ENCODE results near the gene NDUFS6.
A peak's percentile ranks its signal among the peaks of the same experiment; 100 is the strongest.
"Not testable (repeated sequence)": the region's sequence is repeated elsewhere in the genome, so short reads cannot be mapped to it uniquely, and the experiment has no call there.

The NDUFS6 gene

DNA sequence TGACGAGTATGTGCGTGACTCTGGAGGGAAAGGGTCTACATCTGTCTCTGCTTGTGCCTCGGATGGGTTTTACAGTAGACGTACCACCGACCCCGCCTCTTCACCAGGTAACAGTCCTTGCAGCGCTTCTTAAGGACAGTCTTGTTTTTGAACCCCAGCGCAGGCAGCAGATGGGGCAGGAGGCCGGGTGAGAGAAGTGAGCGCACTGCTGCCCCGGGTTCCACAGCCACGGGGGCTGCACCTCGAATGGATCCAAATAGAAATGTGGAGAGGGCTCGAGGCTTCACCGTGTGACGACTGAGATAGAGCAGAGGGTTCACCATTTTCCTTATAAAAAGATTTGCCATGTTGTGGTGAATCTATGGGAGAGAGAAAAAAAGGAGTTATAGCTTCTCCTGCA lies 2.6 kb upstream of the NDUFS6 start:
- not testable (repeated sequence) for DNase-seq (ENCODE audit: low spot score)

DNA sequence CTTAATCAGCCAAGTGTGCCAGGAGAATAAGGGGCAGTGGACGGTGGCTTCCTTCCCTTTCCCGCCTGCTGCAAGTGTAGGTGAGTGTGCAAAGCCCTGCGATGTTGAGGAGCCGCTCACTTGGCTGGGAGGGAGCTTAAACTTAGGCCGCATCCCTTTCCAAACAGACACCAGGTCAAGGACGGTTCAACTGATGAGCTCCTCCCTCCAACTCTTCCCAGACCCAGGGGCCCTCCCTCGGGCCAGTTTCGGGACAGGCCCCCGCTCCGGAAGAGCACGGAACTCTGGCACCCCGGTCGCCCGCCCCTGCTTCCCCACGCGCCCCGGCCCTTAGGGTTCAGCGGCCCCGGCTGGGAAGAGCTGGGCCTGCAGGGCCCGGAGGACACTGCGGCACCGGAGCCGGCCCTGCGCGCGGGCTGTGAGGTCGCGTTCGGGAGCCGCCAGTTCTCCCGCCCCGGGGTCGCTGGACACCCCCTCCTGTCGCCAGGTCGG lies 2.1 kb upstream of the NDUFS6 start:
- DNase-seq (ENCODE audit: low spot score): no peak

DNA sequence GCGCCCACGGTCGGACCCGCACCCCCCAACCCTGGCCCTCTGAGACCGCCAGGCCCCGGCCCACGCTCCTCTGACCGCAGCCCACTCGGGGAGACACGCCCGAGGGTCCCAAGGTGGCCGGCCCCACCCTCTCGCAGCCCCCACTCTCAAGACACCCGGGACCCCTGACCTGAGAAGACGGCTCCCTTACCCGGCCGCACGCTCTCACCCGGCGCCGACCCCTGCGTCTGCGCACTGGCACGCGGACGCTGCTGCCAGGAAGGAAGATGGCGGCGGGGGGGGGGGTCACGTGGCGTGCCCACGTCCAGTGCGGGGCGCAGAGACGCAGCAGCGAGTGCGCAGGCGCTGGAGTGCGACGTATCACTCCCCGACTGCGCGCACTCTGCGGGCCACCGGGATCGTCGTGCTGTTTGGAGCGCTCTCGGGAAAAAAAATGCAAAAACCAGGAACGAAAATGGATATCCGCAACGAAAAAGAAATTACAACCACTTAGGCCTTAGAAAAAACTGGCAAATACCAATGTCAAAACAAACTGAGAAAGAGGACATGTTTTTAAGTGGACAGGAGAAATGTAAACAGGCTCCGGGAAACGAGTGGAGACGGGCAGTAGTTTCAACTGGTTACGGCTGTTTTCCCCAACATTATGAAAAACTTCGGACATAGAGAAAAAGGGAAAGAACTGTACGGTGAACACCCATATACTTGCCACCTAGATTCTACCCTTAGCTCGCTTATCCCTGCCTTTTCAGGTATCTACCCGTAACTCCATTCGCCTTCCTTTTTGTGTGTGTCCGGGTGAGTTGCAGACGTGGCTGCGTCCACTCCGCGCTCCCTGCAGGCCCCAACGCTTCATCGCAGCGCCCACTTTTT lies 1.4 kb upstream of the NDUFS6 start, which contains the start of gene MRPL36:
MRPL36 (minus strand) TSS at position 236 of the 870 bp plus-strand sequence. CDS start 902 bp downstream, outside the sequence.
- peak; percentile 91 for DNase-seq (ENCODE audit: low spot score)

DNA sequence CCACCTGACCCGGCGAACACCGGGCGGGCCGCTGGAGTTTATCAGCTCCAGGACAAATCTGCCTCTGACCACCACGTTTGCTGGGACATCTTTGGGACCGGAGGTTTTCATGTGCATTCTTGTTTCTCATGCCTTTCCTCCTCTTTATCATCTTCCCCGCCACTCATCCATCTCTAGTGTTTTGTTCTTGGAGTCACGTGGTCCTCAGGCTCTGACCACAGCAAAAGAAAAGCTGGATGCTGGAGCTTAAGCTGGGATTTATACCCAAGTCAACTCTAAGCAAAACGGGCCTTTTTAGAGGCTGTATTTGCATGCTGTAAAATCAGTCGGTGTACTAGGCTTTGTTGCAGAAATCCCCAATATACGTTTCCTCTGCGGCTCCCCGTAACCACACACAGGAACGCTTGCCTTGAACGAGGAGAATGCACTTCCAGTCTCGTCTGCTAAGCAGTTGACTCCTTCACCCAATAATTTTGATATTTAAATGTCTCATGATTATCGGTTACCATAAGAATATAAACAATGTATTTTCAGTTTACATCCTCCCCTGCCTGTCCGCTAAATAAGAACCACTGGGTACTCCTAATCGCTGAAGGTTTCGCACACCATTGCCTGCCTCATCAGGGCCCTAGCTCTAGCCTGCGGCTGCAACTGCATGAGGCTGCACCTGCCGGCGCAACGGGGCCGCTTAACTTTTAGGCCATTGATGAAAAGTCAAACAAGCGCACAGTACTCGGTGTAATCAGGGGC lies 560 bp upstream of the NDUFS6 start:
- peak; percentile 50 for DNase-seq (ENCODE audit: low spot score)

DNA sequence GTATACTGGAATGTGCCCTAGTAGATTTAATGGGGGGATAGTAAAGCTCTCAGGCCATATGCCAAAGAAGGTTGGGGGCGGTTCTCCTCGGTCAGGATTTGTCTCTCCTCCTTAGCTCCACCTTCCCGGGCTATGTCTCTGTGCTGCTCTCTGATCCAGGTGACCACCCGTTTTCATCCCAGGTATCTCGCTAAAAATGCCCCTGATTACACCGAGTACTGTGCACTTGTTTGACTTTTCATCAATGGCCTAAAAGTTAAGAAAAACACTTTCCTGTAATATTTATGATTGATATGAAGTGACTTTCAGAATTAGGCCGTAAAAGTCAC lies 724 bp downstream of the NDUFS6 start:
- no peak for DNase-seq (ENCODE audit: low spot score)

DNA sequence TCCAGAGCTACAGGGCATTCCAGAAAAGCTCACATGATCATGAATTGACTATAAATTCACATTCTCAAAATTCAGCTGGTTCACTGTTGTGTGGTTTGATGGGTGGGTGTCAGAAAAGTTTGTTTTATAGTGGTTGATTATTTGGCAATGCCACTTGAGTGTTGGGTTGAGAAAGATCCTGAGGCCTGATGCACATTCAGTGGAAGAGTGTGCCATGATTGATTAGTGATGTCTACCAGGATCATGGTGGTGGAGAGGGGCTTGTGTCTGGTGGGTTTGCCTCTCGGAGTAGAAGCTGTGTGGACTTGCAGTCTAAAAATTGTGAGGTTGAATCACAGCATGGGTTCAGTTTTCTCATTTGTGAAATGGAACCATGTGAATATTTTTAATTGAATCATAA lies 2.0 kb downstream of the NDUFS6 start:
- no peak for DNase-seq (ENCODE audit: low spot score)

DNA sequence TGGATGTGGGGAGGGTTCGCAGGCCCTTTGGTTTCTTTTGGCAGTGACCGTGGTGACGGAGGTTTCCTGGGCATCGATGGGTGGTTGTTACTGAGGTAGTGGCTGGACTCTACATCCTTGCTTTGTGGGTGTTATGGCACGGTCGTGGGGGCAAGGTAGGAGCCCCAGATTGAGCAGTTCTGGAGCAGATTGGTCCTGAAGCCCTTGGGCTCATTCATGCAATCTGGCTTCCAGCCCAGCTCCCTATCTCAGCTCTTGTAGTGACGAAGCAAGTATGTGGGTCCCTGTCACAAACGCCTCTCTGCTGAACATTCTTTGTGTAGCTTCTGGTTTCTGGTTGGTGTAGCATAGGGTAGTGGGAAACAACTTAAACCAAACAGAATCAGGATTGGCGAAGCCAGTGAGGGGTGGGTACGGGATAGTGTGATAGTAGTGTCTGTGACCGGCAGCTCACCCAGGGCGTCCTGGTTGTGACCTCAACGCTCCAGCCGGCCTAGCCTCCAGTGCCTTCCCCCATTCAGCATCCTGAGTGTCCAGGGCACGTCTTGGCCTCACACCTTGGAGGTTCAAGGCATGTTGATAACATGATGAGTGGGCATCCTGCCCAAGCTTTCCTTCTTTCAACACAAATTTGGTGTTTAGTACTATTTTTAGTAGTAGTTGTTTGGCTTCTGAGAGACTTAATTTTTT lies 2.9 kb downstream of the NDUFS6 start:
- DNase-seq (ENCODE audit: low spot score): no peak

DNA sequence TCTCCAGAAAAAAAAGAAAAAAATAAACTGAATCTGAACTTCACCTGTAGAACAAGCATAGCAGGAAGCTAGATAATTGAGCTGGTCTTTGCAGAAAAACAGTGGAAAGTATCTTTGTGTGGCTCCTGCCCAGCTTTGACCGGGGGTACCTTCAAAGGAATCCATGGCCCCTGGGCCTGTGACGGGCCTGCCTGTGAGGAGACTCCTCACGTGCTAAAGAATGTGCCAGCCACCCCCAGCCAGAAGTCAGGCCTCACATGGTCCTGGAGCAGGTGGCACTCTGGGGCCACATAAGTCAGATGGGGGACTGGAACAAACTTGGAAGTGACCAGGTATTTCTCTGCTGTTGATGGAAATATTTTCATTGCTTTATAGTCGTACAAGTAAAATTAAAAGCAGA lies 4.1 kb downstream of the NDUFS6 start:
- DNase-seq (ENCODE audit: low spot score): no peak

DNA sequence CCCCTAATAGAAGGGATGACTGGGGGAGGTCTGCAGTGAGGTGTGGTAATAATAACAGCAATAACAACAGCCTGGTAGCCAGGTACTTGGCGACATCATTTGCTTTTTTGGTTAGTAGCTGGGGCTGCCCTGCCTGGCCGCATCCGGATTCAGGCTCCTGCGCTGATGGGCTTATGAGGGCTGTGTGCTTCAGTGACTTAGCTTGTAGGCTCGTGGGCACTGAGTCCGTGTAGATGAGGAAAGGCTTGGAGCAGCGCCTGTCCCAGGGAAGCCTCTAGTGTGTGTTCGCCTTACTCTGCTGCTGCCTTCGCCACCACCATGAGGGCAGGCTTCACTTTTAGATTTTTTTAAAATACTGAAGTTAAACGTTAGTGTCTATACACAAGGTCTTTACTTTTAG lies 4.5 kb downstream of the NDUFS6 start:
- DNase-seq (ENCODE audit: low spot score): no peak

DNA sequence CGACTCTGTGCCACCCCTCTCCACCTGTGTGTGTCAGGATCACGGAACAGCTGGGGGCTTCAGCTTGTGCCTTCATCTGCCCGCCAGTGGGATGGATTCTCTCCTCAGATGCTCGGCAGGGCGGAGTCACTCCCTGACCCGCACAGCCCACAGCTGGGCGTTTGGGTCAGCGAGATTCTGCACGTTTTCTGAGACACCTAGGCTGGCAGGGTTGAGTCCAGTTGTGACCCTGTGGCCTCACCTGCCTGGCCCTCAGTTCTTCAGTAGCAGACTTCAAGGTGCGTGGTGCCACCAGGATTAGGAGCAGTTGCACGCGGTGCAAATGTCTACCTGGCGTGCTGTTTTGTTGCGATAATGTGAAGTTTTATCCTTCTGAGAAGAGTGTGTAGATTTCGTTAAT lies 5.0 kb downstream of the NDUFS6 start:
- DNase-seq (ENCODE audit: low spot score): no peak

DNA sequence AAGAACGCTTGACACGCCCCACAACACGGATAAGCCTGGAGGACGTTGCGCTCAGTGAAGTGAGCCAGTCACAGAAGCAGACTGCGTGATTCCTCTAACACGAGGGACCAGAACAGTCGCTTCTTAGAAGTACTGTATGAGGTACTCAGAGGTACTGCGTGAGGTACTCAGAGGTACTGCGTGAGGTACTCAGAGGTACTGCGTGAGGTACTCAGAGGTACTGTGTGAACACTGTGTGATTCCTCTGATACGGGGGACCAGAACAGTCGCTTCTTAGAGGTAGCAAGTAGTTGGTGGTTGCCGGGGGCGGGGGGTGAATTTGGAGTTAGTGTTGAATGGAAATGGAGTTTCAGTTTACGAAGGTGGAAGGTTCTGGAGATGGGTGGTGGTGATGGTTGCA lies 5.8 kb downstream of the NDUFS6 start:
- no peak for DNase-seq (ENCODE audit: low spot score)

DNA sequence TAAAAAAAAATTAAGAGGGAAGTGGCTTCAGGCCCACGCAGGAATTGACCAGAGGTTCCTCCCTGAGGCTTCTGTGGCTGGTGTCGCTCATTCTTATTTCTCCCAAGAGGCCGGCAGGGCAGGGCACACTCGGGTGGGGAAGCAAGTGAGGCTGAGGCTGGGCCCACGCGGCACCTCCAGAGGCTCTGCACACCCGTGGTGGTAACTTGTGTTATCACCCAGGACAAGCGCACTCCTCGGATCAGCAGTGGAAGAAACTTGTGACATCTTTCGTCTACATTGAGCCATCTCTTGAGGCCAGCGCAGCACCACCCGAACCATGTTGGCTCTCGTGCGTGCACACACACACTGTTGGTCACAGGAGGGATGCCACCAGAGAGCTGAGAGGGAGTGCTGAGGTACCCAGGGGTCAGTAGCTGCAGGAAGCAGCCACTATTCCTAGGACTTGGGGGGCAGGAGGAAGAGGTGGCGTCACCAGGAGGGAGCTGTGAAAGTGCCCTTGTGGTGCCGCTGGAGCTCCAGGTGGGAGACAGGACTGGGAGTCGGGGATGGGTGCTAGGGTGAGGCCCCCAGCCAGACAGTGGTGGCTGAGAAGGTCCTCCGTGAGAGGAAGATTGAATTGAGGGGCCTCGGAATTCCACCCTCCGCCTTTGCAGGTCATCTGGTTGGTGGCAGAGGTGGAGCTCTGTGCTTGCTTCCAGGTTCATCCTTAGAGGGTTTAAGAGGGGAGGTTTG lies 6.4 kb downstream of the NDUFS6 start:
- DNase-seq (ENCODE audit: low spot score): no peak

DNA sequence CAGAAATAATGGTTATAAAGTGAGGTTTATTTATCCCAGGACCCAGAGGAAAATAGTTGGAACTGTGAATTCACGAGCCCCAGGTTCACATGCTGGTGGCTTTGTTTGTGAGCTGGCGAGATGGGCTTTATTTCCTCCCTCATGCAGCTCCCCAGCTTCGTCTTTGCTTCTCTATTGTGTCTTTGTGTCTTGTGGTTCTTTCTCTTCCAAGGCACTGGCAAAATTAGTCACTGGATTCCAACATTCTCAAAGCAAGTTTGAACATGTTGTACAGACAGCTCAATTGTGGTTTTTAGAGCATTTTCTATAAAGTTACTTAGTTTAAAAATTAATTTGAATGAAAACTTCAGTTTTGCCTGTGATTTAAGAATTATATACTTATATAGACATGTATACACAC lies 7.2 kb downstream of the NDUFS6 start:
- DNase-seq (ENCODE audit: low spot score): no peak

DNA sequence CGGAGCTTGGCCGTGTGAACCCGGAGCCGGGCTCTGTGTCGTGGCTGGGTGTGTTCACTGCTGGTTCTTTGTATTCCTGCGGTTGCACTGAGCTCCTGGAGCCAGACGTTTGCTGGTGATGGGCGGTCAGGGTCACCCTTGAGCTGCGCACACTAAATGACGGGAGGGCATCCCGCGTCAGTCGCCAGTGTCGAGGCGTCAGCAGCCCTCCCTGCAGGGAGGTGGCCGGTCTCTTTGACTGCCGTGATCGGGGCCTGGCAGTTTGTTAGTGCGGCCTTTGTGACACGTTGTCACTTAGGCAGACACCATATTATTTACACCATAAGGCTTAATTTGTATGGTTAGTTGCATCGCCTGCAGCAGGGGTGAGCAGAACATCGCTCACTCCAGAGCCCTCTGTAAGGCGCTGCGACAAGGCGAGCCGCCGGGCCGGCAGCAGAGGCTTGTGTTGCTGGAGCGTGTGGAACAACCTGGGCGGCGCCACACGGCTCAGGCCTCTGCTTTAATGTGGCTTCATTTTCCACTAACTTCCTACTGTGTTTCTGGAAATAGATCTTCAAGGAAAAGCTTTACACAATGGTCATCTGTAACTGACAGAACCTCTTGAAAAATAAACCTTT lies 8.3 kb downstream of the NDUFS6 start:
- no peak for DNase-seq (ENCODE audit: low spot score)

DNA sequence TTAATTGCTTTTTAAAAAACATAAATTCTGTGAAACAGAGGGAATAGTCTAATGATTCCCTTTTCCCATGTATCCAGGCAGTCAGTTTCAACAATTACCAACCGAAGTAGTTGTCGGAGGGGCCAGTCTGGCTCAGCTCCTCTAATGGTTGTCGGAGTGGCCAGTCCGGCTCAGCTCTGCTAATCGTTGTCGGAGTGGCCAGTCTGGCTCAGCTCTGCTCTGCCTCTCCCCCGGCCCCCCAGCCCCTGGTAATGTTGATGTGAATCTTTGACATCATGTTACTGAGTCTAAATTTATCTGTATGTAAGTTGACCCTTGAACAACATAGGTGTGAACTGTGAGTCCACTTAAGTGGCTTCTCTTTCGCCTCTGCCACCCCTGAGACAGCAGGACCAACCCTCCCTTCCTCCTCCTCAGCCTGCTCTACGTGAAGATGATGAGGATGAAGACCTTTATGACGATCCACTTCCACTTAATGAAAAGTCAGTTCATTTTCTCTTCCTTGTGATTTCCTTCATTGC lies 9.4 kb downstream of the NDUFS6 start:
- DNase-seq (ENCODE audit: low spot score): no peak

DNA sequence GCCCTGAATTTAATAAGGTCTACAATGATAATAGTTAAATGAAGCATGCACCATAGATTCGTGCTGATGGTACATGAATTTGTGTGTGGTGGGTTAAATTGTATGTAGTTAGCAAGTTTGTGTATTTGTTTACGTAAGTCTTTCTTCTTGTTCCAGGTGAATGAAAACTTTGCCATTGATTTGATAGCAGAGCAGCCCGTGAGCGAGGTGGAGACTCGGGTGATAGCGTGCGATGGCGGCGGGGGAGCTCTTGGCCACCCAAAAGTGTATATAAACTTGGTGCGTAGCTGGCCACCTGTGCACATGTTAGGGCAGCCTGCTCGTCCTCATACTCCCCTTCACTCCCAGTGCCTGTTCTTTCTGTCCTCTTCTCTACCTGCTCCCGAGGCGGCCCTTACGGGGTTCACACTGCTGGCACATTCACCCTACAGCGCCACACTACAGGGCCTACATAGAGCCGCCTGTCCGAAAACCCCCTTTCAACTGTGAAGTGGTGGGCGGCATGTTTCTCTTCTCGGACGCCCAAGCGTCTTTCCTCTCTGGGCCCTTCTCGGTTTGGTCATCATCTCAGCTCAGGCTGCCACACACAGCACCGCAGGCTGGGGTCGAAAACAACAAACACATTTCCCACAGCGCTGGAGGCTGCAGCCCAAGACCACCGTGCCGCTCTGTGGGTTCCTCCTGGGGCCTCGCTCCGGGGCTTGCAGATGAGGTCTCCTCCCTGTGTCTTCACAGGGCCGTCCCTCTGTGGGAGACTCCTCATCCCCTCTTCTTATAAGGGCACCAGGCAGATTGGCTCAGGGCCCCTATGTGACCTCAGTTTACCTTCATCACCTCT lies 13.2 kb downstream of the NDUFS6 start:
- DNase-seq (ENCODE audit: low spot score): no peak

DNA sequence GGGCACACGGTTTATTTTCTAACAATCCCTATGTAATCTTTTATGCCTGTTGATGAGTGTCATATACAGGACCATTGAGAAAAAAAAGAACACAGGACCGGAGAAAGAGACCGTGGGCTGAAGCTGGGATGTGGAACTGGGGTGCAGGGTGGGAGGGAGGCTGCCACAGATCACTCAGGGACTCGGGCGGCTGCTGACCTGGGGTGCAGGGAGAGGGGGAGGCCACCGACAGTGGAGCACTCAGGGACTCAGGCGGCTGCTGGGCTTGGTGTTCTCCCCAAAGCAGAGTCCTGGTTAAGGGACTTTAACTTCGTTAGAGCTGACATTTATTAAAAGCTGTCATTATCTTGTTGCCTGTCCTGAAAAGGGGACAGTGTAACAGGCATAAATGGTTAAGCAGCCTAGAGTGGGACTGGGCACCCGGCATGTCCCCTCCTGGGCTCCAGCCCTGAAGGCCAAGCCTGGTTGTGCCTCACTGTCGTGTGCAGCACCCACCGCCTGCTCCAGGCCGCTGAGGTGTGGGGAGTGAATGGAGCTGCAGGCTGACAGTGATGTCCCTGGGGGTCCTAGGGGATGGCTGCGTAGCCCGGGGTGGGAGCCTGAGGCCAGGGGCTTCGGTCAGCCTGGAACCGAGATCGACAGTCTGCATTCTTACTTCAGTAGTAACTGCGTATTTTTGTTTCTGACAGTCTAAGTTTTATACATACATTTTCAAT lies 14.0 kb downstream of the NDUFS6 start:
- no peak for DNase-seq (ENCODE audit: low spot score)

DNA sequence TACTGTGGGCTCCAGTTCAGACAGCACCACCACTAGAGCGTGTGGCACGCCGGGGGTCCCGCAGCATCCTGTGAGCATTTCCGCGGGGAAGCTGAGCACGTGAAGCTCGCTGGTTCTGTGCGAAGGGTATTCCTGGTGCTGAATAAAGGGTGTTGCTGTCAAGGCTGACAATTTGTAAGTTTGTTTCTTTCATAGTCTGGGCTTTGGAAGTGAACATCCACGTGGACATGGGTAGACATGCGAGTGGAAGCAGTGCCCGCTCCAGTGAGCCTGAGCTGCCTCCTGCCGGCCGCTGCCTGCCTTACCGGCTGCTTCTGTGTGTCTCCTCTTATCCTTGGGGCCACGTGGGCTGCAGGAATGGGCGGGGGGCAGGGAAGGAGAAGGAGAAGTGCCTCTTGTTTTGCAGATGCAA lies 14.7 kb downstream of the NDUFS6 start:
- DNase-seq (ENCODE audit: low spot score): no peak

DNA sequence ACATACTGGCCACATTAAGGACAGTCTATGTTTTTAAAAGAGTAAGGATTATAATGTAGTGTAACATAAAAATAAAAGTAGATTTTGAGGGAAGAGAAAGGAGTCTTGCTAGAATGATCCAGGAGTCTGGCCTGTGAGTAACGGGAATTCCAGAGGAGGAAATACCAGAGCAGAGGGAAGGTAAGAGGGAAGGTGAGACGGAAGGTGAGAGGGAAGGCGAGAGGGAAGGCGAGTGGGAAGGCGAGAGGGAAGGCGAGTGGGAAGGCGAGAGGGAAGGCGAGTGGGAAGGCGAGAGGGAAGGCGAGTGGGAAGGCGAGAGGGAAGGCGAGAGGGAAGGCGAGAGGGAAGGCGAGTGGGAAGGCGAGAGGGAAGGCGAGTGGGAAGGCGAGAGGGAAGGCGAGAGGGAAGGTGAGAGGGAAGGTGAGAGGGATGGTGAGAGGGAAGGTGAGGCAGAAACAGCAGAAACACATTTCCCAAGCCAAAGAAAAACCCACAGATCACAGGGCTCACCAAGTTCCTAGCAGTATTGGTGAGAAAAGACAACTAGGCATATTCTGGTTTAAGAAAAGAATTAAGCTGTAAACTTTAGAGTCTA lies 15.4 kb downstream of the NDUFS6 start:
- DNase-seq (ENCODE audit: low spot score): not testable (repeated sequence)

Data from CD4-positive, alpha-beta T cell treated with Interleukin-15 for 4 hours (primary cell).